Naive thymus-derived CD4-positive, alpha-beta T cell (primary cell): Measurements from ENCODE around the gene SMIM7. TPM values are rescaled to one million over a fixed set of nuclear protein-coding genes. Genes with fewer than 3 reads are reported as not detected.

Experiments
- ATAC-seq: fragments of 150-1000 bp; cut with Tn5 transposase; 2 replicates; pipeline ENCODE4 v1.10.0; 2021; ENCODE audit warnings: mild to moderate bottlenecking, moderate library complexity
- CTCF ChIA-PET: fragments of 350-600 bp; sonication (Branson Sonifier 250); formaldehyde crosslinking; loops from one replicate; lab custom pipeline; 2021; ENCODE audit warnings: antibody characterized with exemption; lab: Charles Lee
- POLR2A ChIA-PET: fragments of 350-600 bp; sonication (Branson Sonifier 250); formaldehyde crosslinking; loops from one replicate; lab custom pipeline; 2021; ENCODE audit warnings: antibody characterized with exemption, inconsistent platforms; lab: Charles Lee
- DNase-seq, 9 donors: peaks; one replicate each; pipeline versions ENCODE4 v3.0.0 to v3.0.0-alpha.2; 2020 to 2022; ENCODE audit warnings: mixed read lengths in 1 of 9
- H3K27ac ChIP-seq: one replicate; pipeline ENCODE4 v1.7.0; 2013; ENCODE audit warnings: mild to moderate bottlenecking, low read depth, low read length, moderate library complexity
- H3K27me3 ChIP-seq, 2 donors: one replicate each; pipeline ENCODE4 v1.7.0; 2013; ENCODE audit warnings: low read length in 2 of 2, mild to moderate bottlenecking in 2 of 2, moderate library complexity in 2 of 2; ENCODE audit not compliant: control insufficient read depth in 2 of 2, insufficient read depth in 2 of 2
- H3K36me3 ChIP-seq, 3 experiments: 1 replicate in 2 of 3; 2 replicates in 1 of 3; pipeline ENCODE4 v1.7.0; 2013; ENCODE audit warnings: low read length in 3 of 3, mild to moderate bottlenecking in 3 of 3, moderate library complexity in 1 of 3; ENCODE audit not compliant: insufficient read depth in 3 of 3, control insufficient read depth in 2 of 3
- H3K4me1 ChIP-seq, 2 donors: one replicate each; pipeline ENCODE4 v1.7.0; 2013; ENCODE audit warnings: low read length in 2 of 2, mild to moderate bottlenecking in 2 of 2, moderate library complexity in 1 of 2; ENCODE audit not compliant: control insufficient read depth in 2 of 2, insufficient read depth in 2 of 2
- H3K4me3 ChIP-seq: 2 replicates; pipeline ENCODE4 v1.7.0; 2013; ENCODE audit warnings: mild to moderate bottlenecking, low read length
- H3K9me3 ChIP-seq, 3 experiments: 1 replicate in 2 of 3; 2 replicates in 1 of 3; pipeline ENCODE4 v1.7.0; 2013; ENCODE audit warnings: low read length in 3 of 3; ENCODE audit not compliant: control insufficient read depth in 2 of 3
- H3K27ac Mint-ChIP-seq, 9 donors: one replicate each; pipeline ENCODE4 v1.8.0; 2020 to 2022; ENCODE audit warnings: mixed read lengths in 9 of 9, mild to moderate bottlenecking in 8 of 9, moderate library complexity in 5 of 9, inconsistent platforms in 2 of 9
- H3K27me3 Mint-ChIP-seq, 5 donors: one replicate each; pipeline ENCODE4 v1.8.0; 2021 to 2022; ENCODE audit warnings: mixed read lengths in 5 of 5, mild to moderate bottlenecking in 1 of 5
- H3K36me3 Mint-ChIP-seq, 5 donors: one replicate each; pipeline ENCODE4 v1.8.0; 2020 to 2022; ENCODE audit warnings: mixed read lengths in 5 of 5, mild to moderate bottlenecking in 3 of 5, inconsistent platforms in 1 of 5
- H3K4me1 Mint-ChIP-seq, 7 donors: one replicate each; pipeline ENCODE4 v1.8.0; 2020 to 2022; ENCODE audit warnings: mixed read lengths in 7 of 7, mild to moderate bottlenecking in 3 of 7, inconsistent platforms in 1 of 7
- H3K4me3 Mint-ChIP-seq, 10 donors: one replicate each; pipeline ENCODE4 v1.8.0; 2020 to 2022; ENCODE audit warnings: mild to moderate bottlenecking in 10 of 10, mixed read lengths in 10 of 10, moderate library complexity in 6 of 10, inconsistent platforms in 2 of 10
- H3K9me3 Mint-ChIP-seq, 11 donors: one replicate each; pipeline ENCODE4 v1.8.0; 2020 to 2022; ENCODE audit warnings: mixed read lengths in 11 of 11, mild to moderate bottlenecking in 4 of 11, inconsistent platforms in 1 of 11, moderate library complexity in 1 of 11
- intact Hi-C, 2 donors: fragments of 100-400 bp; cut with micrococcal nuclease; formaldehyde crosslinking; loops; one replicate each; pipeline ENCODE4 v1.15.1; 2023
- polyA plus RNA-seq, 2 donors: library from polyadenylated mRNA; unstranded; fragments of 300-500 nt; fragmentation: Illumina TruSeq; gene quantifications; one replicate each; pipeline ENCODE4 v1.2.3, GENCODE V29; 2021
- total RNA-seq, 6 experiments: library from RNA in 5 of 6; stranded (reverse) in 5 of 6; gene quantifications; 1 replicate in 5 of 6; 2 replicates in 1 of 6; pipeline ENCODE4 v1.2.3 and lab custom pipeline; 2021 to 2026

SMIM7 gene
- total and polyA plus RNA-seq, 7 experiments from 2014 or later, result 56.9 to 108 (median 78.5) TPM

- peak overlapping the region in 1 of 9 donors; percentile 70 for H3K27ac Mint-ChIP-seq
- no peaks in the 10 kb centered on the region for H3K9me3 Mint-ChIP-seq
- no peak overlapping the region for H3K27ac ChIP-seq
- no peaks in the 10 kb centered on the region for H3K27me3 Mint-ChIP-seq
- peaks cover 0 to 5% (median 0%) of the 10 kb centered on the region in 5 donors for H3K36me3 Mint-ChIP-seq
- H3K4me1 Mint-ChIP-seq, result peaks cover 33 to 74% (median 59%) of the 10 kb centered on the region in 7 donors
- DNase-seq, result no peak
- H3K9me3 ChIP-seq, result no peaks in the 10 kb centered on the region
- H3K36me3 ChIP-seq, result peaks cover 0 to 7% (median 0%) of the 10 kb centered on the region in 3 experiments
- POLR2A ChIA-PET, result interaction anchor here (0.7 to 0.9 kb wide), 2 partner anchors 46 to 55 kb away, joined by 3 to 6 read pairs; no protein-coding TSS in a partner anchor
- H3K4me1 ChIP-seq, result peaks cover 0 to under 1% of the 10 kb centered on the region in 2 donors
- H3K4me3 Mint-ChIP-seq, result no peak overlapping the region
- no peak for ATAC-seq
- no peaks in the 10 kb centered on the region for H3K27me3 ChIP-seq
- no peak overlapping the region for H3K4me3 ChIP-seq
- intact Hi-C loops, result loop anchor here in 1 of 2 donors (2.0 kb wide), 1 partner anchor 15 kb away; no protein-coding TSS in a partner anchor
- CTCF ChIA-PET, result interaction anchor here (0.6 kb wide), 1 partner anchor 1122 kb away, joined by 5 read pairs; no protein-coding TSS in a partner anchor
Measured at GRCh38 chr19:16609511-16610200, 50.3 kb downstream of the SMIM7 start.

- POLR2A ChIA-PET, result interaction anchor here (1.5 kb wide), 1 partner anchor 14 kb away, joined by 3 read pairs; no protein-coding TSS in a partner anchor
- Histone ChIP-seq H3K36me3 (peaks cover 0 to 7% (median 0%) of the 10 kb centered on the region in 3 experiments), H3K9me3 (no peaks in the 10 kb centered on the region), H3K4me3 (no peak overlapping the region), H3K27me3 (no peaks in the 10 kb centered on the region), H3K4me1 (no peaks in the 10 kb centered on the region), H3K27ac (no peak overlapping the region)
- Mint-ChIP-seq H3K4me1 (peaks cover 31 to 69% (median 58%) of the 10 kb centered on the region in 7 donors), H3K27ac (peak overlapping the region in 6 of 9 donors; percentile 4 to 66 (median 15)), H3K4me3 (no peak overlapping the region), H3K36me3 (peaks cover 0 to 8% (median 0%) of the 10 kb centered on the region in 5 donors), H3K27me3 (no peaks in the 10 kb centered on the region), H3K9me3 (no peaks in the 10 kb centered on the region)
- intact Hi-C loops, result loop anchor here in 1 of 2 donors (2.0 kb wide), 1 partner anchor 14 kb away; no protein-coding TSS in a partner anchor
- ATAC-seq (peak; percentile 85), DNase-seq (no peak)
- CTCF ChIA-PET, result no interaction called here
Measured at GRCh38 chr19:16608290-16608739, 51.6 kb downstream of the SMIM7 start.

- intact Hi-C loops, result loop anchor here in 1 of 2 donors (2.0 kb wide), 1 partner anchor 13 kb away; no protein-coding TSS in a partner anchor
- Histone ChIP-seq H3K4me3 (no peak overlapping the region), H3K9me3 (no peaks in the 10 kb centered on the region), H3K4me1 (no peaks in the 10 kb centered on the region), H3K36me3 (peaks cover 0 to 7% (median 0%) of the 10 kb centered on the region in 3 experiments), H3K27me3 (no peaks in the 10 kb centered on the region), H3K27ac (no peak overlapping the region)
- Mint-ChIP-seq H3K9me3 (no peaks in the 10 kb centered on the region), H3K4me3 (no peak overlapping the region), H3K27me3 (no peaks in the 10 kb centered on the region), H3K36me3 (peaks cover 0 to 8% (median 0%) of the 10 kb centered on the region in 5 donors), H3K4me1 (peaks cover 31 to 64% (median 56%) of the 10 kb centered on the region in 7 donors), H3K27ac (peak overlapping the region in 3 of 9 donors; percentile 13 to 66 (median 23))
- no peak for DNase-seq
- ATAC-seq, result no peak
- ChIA-PET CTCF (no interaction called here), POLR2A (interaction anchor here (1.5 kb wide), 1 partner anchor 14 kb away, joined by 3 read pairs; no protein-coding TSS in a partner anchor)
Measured at GRCh38 chr19:16607819-16608218, 52.1 kb downstream of the SMIM7 start.

- intact Hi-C loops, result no loop called here
- ATAC-seq (no peak), DNase-seq (no peak)
- Mint-ChIP-seq H3K36me3 (peaks cover 0 to 8% (median 0%) of the 10 kb centered on the region in 5 donors), H3K27ac (peak overlapping the region in 2 of 9 donors; percentile 43 to 53), H3K9me3 (no peaks in the 10 kb centered on the region), H3K4me1 (peaks cover 30 to 49% (median 45%) of the 10 kb centered on the region in 7 donors), H3K4me3 (no peak overlapping the region), H3K27me3 (no peaks in the 10 kb centered on the region)
- H3K9me3 ChIP-seq, result no peaks in the 10 kb centered on the region
- CTCF ChIA-PET, result no interaction called here
- H3K27ac ChIP-seq, result no peak overlapping the region
- no peaks in the 10 kb centered on the region for H3K27me3 ChIP-seq
- H3K4me1 ChIP-seq, result no peaks in the 10 kb centered on the region
- no peak overlapping the region for H3K4me3 ChIP-seq
- peaks cover 0 to 7% (median 0%) of the 10 kb centered on the region in 3 experiments for H3K36me3 ChIP-seq
- POLR2A ChIA-PET, result no interaction called here
Measured at GRCh38 chr19:16605553-16605994, 54.4 kb downstream of the SMIM7 start.

- H3K9me3 Mint-ChIP-seq, result no peaks in the 10 kb centered on the region
- ChIA-PET CTCF (no interaction called here), POLR2A (no interaction called here)
- Histone ChIP-seq H3K9me3 (no peaks in the 10 kb centered on the region), H3K4me3 (no peak overlapping the region), H3K27ac (no peak overlapping the region), H3K4me1 (no peaks in the 10 kb centered on the region), H3K36me3 (peaks cover 0 to 7% (median 0%) of the 10 kb centered on the region in 3 experiments), H3K27me3 (no peaks in the 10 kb centered on the region)
- H3K4me1 Mint-ChIP-seq, result peaks cover 31 to 50% (median 43%) of the 10 kb centered on the region in 7 donors
- peaks cover 0 to 8% (median 0%) of the 10 kb centered on the region in 5 donors for H3K36me3 Mint-ChIP-seq
- no peak for DNase-seq
- intact Hi-C loops, result no loop called here
- no peak for ATAC-seq
- no peaks in the 10 kb centered on the region for H3K27me3 Mint-ChIP-seq
- peak overlapping the region in 1 of 9 donors; percentile 40 for H3K27ac Mint-ChIP-seq
- no peak overlapping the region for H3K4me3 Mint-ChIP-seq
Measured at GRCh38 chr19:16605115-16605514, 54.8 kb downstream of the SMIM7 start.

GRCh38 chr19:16604615-16605014, 55.3 kb downstream of the SMIM7 start:
- intact Hi-C loops, result no loop called here
- Mint-ChIP-seq H3K36me3 (peaks cover 0 to 8% (median 0%) of the 10 kb centered on the region in 5 donors), H3K27me3 (no peaks in the 10 kb centered on the region), H3K9me3 (no peaks in the 10 kb centered on the region), H3K4me3 (no peak overlapping the region), H3K27ac (peak overlapping the region in 1 of 9 donors; percentile 40), H3K4me1 (peaks cover 31 to 50% (median 42%) of the 10 kb centered on the region in 7 donors)
- no peak for ATAC-seq
- Histone ChIP-seq H3K27me3 (no peaks in the 10 kb centered on the region), H3K36me3 (peaks cover 0 to 7% (median 0%) of the 10 kb centered on the region in 3 experiments), H3K9me3 (no peaks in the 10 kb centered on the region), H3K4me3 (no peak overlapping the region), H3K4me1 (no peaks in the 10 kb centered on the region), H3K27ac (no peak overlapping the region)
- CTCF ChIA-PET, result no interaction called here
- DNase-seq, result no peak
- POLR2A ChIA-PET, result no interaction called here
